Limb (tissue), 2 donors: ENCODE data around the gene OSBPL10.

Experiments used
- DNase-seq, 2 donors: peaks; one replicate each; pipeline ENCODE4 v3.0.0-alpha.2; 2016; ENCODE audit errors: extremely low spot score in 2 of 2

Gene OSBPL10

DNA sequence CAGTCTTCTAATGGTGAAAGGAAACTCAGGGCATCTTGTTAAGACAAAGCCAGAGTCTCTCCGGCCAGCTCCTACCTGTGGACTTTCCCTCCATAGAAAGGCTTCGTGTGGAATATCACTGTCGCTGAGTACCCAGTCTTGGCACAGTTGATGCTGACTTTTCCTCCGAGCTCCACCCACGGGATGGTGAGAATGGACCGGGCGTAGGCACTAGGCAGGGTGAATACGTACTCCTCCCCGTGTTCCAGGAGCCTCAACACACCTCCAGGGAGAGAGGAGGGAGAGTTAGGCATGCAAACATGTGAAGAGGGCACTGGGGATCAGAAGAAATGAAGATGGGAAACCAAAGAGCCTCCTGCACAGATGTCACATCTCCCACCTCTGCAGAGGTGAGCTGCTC, 310.3 kb downstream of the OSBPL10 start:
- DNase-seq = no peak

DNA sequence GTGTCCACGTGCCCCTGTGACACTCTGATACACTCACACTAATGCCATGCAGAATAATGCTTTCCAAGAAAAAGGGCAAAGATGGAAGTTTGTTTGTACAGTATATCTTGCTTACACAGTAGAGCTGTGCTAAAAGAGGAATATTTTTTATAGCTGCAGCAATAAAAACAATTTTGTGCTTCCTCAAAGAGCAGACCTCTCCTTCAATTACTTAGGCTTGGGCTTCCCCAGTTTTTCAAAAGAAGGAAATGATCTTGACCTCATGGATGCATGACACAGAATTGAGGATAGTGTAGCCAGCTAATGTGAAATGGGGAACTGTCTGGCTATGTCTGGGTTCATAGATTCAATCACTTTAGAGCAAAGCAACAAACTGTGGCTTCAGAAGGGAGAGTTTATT, 310.9 kb downstream of the OSBPL10 start:
- no peak for DNase-seq

DNA sequence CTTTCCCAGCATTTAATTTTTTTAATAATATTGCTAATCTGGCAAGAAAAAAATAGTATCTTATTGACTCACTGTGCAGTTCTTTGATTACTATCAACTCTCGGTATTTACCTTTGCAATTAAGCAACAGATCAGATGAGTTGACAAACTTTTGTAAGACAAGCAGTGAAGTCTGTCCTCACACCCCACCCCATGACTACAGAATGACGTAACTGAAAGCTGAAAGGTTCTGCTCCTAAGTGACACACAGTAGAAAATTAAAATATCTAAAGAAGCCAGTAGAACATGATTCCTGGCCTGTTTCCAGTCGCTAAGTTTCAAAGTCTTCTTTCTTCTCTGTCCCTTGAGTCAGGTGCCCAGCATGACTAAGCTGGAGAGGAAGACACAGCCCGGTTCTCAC, 312.8 kb downstream of the OSBPL10 start:
- DNase-seq = no peak

DNA sequence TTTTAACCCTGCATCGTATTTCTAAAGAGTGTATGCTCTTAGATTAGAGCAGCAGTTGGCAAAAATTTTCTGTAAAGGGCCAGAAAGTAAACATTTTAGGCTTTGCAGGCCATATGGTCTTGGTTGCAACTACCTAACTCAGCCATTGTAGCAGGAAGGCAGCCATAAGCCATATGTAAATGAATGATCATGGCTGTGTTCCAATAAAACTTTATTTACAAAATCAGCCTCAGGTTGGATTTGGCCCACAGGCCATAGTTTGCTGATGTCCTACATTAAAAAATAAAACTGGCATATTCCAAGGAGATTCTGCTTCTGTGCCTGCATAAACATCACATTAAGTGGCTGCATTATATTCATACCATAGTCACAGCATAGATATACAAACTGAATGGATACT, 313.5 kb downstream of the OSBPL10 start:
- DNase-seq = no peak

GRCh38 chr3:31664031-31664430, 317.0 kb downstream of the OSBPL10 start:
- no peak for DNase-seq

- no peak for DNase-seq
Measured at GRCh38 chr3:31661993-31662670, 318.9 kb downstream of the OSBPL10 start.

DNA sequence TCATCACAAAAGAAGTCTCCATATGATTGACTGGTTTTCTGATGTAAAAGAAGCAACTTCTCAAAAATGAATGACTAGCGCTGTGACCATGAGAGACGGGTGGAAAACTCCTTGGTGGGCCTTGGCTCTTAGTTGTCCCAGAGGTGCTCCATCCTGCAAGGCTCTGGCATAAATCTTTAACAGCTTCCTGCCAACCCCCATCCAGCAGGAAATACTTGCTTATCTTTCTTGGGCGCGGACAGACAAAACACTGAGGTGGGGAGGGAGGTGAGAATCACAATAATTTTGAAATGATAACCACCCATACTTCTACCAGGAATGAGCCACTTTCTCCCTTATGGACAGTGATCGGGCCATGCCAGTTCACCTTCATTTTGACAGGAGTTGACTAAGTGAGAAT, 319.8 kb downstream of the OSBPL10 start:
- no peak for DNase-seq

- no peak for DNase-seq
Measured at GRCh38 chr3:31659246-31659645, 321.8 kb downstream of the OSBPL10 start.

DNA sequence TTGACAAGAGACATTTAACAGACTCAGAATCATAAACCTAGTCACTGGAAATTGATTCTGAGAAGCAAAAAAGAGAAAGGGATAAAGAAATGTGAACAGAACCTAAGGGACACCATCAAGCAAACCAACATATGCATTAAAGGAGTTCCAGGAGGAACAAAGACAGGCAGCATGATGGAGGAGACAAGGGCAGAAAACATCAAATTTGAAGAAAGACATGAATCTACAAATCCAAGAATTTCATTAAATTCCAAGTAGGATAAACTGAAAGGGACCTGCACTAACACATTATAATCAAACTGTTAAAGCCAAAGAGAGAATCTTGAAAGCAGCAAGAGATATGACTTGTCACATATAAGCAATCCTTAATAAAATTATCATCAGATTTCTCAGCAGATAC, 326.1 kb downstream of the OSBPL10 start:
- DNase-seq = no peak

GRCh38 chr3:31653464-31653863, 327.6 kb downstream of the OSBPL10 start:
- no peak for DNase-seq

DNA sequence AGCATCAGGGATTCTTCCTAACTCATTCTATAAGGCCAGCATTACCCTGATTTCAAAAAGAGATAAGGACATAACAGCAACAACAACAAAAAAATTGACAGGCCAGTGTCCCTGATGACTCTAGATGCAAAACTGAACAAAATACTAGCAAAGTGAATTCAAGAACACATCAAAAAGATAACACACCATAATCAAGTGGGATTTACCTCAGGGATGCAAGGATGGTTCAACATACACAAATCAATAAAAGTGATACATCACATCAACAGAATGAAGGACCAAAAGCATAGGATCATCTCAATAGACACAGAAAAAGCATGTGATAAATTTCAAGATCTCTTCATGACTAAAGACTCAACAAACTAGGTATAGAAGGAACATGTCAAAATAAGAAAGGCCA, 328.8 kb downstream of the OSBPL10 start:
- DNase-seq = no peak

- DNase-seq = no peak
Measured at GRCh38 chr3:31648286-31648968, 332.6 kb downstream of the OSBPL10 start.

DNA sequence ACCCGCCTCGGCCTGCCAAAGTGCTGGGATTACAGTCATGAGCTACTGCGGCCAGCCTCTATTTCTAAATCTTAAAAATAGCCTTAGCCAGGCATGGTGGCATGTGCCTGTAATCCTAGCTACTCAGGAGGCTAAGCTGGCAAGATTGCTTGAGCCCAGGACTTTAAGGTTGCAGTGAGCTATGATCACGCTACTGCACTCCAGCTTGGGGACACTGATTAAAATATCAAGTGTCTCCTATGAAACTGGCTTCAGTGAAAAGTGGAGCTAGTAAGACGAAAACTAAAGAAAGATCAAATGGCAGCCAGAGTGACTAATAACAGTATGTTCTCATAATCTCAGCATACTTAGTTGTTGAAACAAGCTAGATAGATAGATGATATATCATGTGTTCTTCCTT, 335.8 kb downstream of the OSBPL10 start:
- no peak for DNase-seq

GRCh38 chr3:31639828-31640227, 341.2 kb downstream of the OSBPL10 start:
- no peak for DNase-seq

GRCh38 chr3:31636694-31637442, 344.2 kb downstream of the OSBPL10 start:
- DNase-seq = no peak

DNA sequence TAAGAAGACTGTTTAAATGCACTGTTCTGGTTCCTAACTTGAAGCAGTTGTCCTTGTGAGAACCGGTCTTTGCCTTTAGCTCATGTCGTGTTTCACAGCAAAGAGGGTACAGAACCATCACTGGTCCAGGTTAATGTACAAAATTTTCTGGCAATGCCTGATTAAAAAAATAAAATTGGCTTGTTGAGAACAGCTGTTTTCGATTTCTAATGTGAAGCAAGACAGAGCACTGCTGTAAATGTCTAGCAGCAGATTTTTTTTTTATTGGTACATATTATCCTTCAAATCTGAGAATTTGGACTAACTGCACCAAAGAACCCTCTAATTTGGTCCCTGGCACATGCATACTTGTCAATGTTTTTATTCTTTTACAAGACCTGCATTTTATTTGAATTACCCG, 345.0 kb downstream of the OSBPL10 start:
- DNase-seq = no peak

DNA sequence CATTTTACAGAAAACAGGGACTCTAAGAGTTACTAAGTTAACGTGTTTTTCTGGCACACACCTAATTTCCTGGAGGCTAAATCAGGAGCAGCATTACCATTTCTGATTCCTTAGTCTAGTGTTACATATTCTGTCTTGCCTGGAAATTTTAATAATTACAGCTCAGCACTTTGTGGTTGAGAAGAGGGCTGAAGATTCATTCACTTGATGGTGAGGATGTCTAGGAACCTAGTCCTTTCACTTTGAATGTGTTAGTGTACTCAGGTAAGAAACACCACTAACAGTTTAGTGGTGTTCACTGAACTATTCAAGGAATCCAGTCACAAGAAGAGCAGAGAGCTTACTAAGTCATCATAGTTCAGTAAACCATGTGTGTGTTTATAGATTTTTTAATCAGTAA, 345.5 kb downstream of the OSBPL10 start:
- no peak for DNase-seq

GRCh38 chr3:31634476-31634875, 346.6 kb downstream of the OSBPL10 start:
- DNase-seq = no peak

DNA sequence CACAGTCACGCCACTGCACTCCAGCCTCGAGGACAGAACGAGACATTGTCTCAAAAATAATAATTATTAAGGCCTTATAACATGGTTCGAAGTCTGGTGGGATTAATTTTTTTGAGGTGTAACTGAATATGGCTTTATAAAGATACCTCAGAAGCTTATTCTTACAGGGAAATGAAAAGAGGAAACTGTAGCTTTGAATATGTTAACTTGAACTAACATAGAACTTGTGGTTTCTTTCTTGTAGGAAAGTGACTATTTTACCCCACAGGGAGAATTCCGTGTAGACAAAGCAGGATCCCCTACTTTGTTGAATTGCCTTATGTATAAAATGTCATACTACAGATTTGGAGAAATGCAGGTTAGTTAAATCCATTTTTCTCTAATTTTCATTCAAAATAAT, 352.0 kb downstream of the OSBPL10 start:
- DNase-seq = no peak

- DNase-seq = no peak
Measured at GRCh38 chr3:31625358-31625757, 355.7 kb downstream of the OSBPL10 start.

GRCh38 chr3:31624083-31624709, 356.9 kb downstream of the OSBPL10 start:
- no peak for DNase-seq

DNA sequence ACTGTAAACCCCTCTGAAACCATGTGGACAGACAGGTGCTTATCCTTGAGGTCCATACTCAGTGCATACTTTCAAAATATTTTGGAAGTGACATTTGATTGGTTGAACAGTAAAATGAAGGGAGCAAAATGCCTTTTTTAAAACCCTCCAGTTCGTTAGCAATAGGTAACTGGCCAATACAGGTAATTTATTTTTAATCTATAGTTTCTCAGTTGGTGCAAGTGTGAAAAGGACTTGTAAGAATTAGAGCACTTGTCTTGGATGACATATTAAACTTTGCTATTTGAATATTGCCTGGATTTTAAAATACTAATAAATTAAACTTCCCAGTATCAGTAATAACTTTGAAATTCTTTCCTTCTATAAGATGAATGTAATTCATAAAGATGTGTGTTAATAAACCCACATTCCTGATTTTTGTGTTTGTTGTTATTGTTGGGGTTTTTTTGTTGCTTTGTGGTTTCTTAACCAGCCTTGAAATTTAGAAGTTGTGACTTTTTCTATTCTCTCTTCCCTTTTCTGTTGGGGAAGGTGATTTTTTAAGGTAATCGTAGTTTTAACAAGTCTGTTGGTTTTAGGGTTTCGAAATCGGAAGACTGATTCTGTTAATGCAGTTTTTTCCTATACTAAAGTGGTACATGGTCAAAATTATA, 358.3 kb downstream of the OSBPL10 start:
- no peak for DNase-seq
